ENCODE data around the gene IGSF9B. TPM values are rescaled to one million over a fixed set of nuclear protein-coding genes. Genes with fewer than 3 reads are reported as not detected.

The IGSF9B gene
- total and polyA plus RNA-seq, 2 of the 13 experiments (the other 11 are each of a cell fraction or from before 2014, with no cell fraction given): not detected

- intact Hi-C loops (cut with micrococcal nuclease; ENCODE audit: unreplicated experiment) (no loop called here), in situ Hi-C loops (cut with HindIII; ENCODE audit: extremely low pct_ligation_motif_present, low pct_unique_long_range_greater_than_20kb) (no loop called here)
- no peak overlapping the region for H3K4me3 ChIP-seq (replicated peaks in 1 of 3; ENCODE audit: insufficient read depth in 1 of 3, low read depth in 2 of 3, low read length in 3 of 3)
- WGBS (ENCODE audit: low lambda C conversion rate): 0% methylated on average over 1 of the region's 20 CpGs
- POLR2A ChIA-PET: no interaction called here
- no peak overlapping the region for H3K9ac ChIP-seq (ENCODE audit: insufficient read depth, low read depth, low read length)
- no peaks in the 10 kb centered on the region for H3K36me3 ChIP-seq (replicated peaks in 1 of 2; ENCODE audit: control insufficient read depth in 1 of 2, insufficient read depth in 2 of 2, low read length in 2 of 2)
- ATAC-seq: no peak
- H3K79me2 ChIP-seq (ENCODE audit: insufficient read depth, low read length): no peaks in the 10 kb centered on the region
- H3K4me2 ChIP-seq (ENCODE audit: low read depth, low read length): no peak overlapping the region
- no peak overlapping the region for H3K27ac ChIP-seq (ENCODE audit: extremely low read length, insufficient read depth, low read length)
- no TSS peak for BruUV-seq (replicated peaks)
- TF ChIP-seq ZNF276 (CRISPR knock-in tag; IDR thresholded peaks at IDR 0.05; ENCODE audit: low read depth): no peak
- TF ChIP-seq HNF1A (IDR thresholded peaks at IDR 0.05; ENCODE audit: low read depth): no peak
- no peak for TF ChIP-seq HNF1A (CRISPR knock-in tag; IDR thresholded peaks at IDR 0.05; ENCODE audit: borderline replicate concordance)
- TF ChIP-seq MLX (CRISPR knock-in tag; IDR thresholded peaks at IDR 0.05): no peak
- no peak for TF ChIP-seq CAMTA2 (CRISPR knock-in tag; IDR thresholded peaks at IDR 0.05; ENCODE audit: borderline replicate concordance)
- no peak overlapping the region for H2AFZ ChIP-seq (ENCODE audit: low read length)
- no peaks in the 10 kb centered on the region for H3K9me3 ChIP-seq (ENCODE audit: low read length)
- H3K27me3 ChIP-seq (ENCODE audit: control insufficient read depth in 1 of 2, insufficient read depth in 2 of 2, low read length in 2 of 2): peaks cover 9 to 74% of the 10 kb centered on the region in 2 experiments
- 0 out of 2 replicates have a peak, but pooled peaks cover 2% of the 10 kb centered on the region for H4K20me1 ChIP-seq (ENCODE audit: insufficient read depth, low read length)
- H3K4me1 ChIP-seq (ENCODE audit: insufficient read depth, low read length): no peaks in the 10 kb centered on the region
- no peak for FAIRE-seq
- DNase-seq (ENCODE audit: low spot score): no peak
- CTCF ChIA-PET (ENCODE audit: low intra/inter-chr PET ratio, low total read pairs): no interaction called here
These were observed 10.7 kb downstream of the IGSF9B start for GRCh38 chr11:133946051-133946450.
